Right lobe of liver (tissue), 6 donors: ENCODE results near the gene ZMIZ2. TPM values are rescaled to one million over a fixed set of nuclear protein-coding genes. Genes with fewer than 3 reads are reported as not detected.

Experiments
- ATAC-seq, 4 donors: fragments of 200-7000 bp; cut with Tn5 transposase; one replicate each; pipeline ENCODE4 v1.9.1; 2020; ENCODE audit warnings: mild to moderate bottlenecking in 4 of 4, moderate library complexity in 4 of 4
- DNase-seq, 3 donors: peaks; one replicate each; pipeline ENCODE4 v3.0.0-alpha.2; 2020
- H3K27ac ChIP-seq, 3 donors: fragments of 200-600 bp; one replicate each; pipeline ENCODE4 v1.8.0; 2022
- H3K27me3 ChIP-seq, 2 donors: fragments of 200-600 bp; one replicate each; pipeline ENCODE4 v1.8.0; 2022
- H3K36me3 ChIP-seq, 4 donors: fragments of 200-600 bp; sonication (generic) in 1 of 4; one replicate each; pipeline versions ENCODE4 v1.5.1 to v1.8.0; 2017 to 2022; ENCODE audit warnings: control low read depth in 1 of 4
- H3K4me1 ChIP-seq, 4 donors: fragments of 200-600 bp; sonication (generic) in 1 of 4; one replicate each; pipeline versions ENCODE4 v1.5.1 to v1.8.0; 2017 to 2022; ENCODE audit warnings: control low read depth in 1 of 4
- H3K4me3 ChIP-seq, 3 donors: fragments of 200-600 bp; one replicate each; pipeline ENCODE4 v1.8.0; 2022
- H3K9me3 ChIP-seq, 4 donors: fragments of 200-600 bp; sonication (generic) in 1 of 4; one replicate each; pipeline versions ENCODE4 v1.5.1 to v1.8.0; 2017 to 2022; ENCODE audit warnings: control low read depth in 1 of 4
- POLR2A ChIP-seq: fragments of 450-650 bp; IDR thresholded peaks from one replicate; pipeline ENCODE4 v1.6.1; 2017; ENCODE audit warnings: antibody characterized with exemption, mild to moderate bottlenecking
- WGBS: methylation state at CpG from one replicate; pipeline ENCODE4 v1.1.6; 2018; ENCODE audit warnings: low coverage, low lambda C conversion rate; ENCODE audit not compliant: insufficient coverage; ENCODE audit errors: missing lambda C conversion rate; 5-methylcytosine and 5-hydroxymethylcytosine counted together
- intact Hi-C, 2 donors: fragments of 100-400 bp; cut with DNase I; formaldehyde crosslinking; loops; one replicate each; pipeline versions ENCODE4 v1.11.2 to v1.14.1; 2022
- total RNA-seq, 6 experiments: library from RNA; depleted of rRNA in 2 of 6; stranded (reverse); fragments of >200 nt in 2 of 6; fragmentation: NEBNext Ultra II Directional in 3 of 6; extraction: Animal tissue kit (Norgen Biotek cat#: 25700) in 3 of 6; gene quantifications; one replicate each; pipeline versions ENCODE4 v1.1.0 to v1.2.4, GENCODE V29; 2016 to 2023
- TF ChIP-seq, protein P1 (sequence below), 4 donors: fragments of 200-600 bp in 3 of 4; fragments of 450-650 bp in 1 of 4; IDR thresholded peaks; one replicate each; pipeline versions ENCODE4 v1.5.1 to v1.8.0; 2016 to 2022; ENCODE audit warnings: antibody characterized with exemption in 4 of 4, mild to moderate bottlenecking in 2 of 4
- donor health status: DM: no; HTN: yes; CAD: no.
- donor health status: DM: no; HTN: no; CAD: no.
- donor health status: DM: no; HTN: no; CAD: no.
- donor health status: DM: no; HTN: yes; CAD: no.
- donor health status: DM: no; HTN: yes; CAD: no.

ZMIZ2 gene
- total RNA-seq, 6 experiments from 2014 or later: 8.6 to 36.3 (median 28.6) TPM

DNA sequence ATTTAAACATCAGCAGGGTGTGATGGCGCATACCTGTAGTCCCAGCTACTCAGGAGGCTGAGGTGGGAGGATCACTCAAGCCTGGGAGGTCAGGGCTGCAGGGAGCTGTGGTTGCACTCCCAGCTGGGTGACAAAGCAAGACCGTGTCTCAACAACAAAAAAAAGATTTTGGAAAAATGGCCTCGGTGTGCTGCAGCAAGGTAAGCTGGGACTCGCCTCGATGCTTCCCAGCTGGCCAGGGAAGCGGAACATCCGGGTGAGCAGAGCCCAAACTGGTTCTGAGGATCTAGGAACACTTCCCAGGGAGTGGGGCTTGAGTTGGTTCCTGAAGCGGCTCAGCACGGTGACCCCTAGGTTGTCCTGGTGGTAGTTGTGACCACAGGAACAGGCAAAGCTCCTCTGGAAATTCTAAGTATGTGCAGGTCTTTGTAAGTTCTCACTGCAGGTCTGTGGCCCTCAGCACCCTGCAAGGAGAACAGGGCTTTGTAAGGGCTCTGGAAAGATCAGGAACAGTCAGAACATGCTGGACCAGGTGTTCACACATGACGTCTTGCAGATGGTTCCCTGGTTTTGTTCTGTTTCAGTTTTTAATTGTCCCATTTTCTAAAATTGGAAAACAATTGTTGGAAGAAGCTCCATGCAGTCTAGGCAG lies 38.6 kb upstream of the ZMIZ2 start:
- Histone ChIP-seq H3K36me3 (peaks cover 0 to 21% (median under 1%) of the 10 kb centered on the region in 4 donors), H3K27ac (no peak overlapping the region), H3K4me1 (no peaks in the 10 kb centered on the region), H3K27me3 (no peaks in the 10 kb centered on the region), H3K9me3 (no peaks in the 10 kb centered on the region), H3K4me3 (no peak overlapping the region)
- ATAC-seq (no peak), DNase-seq (no peak)
- TF ChIP-seq, protein P1, sequence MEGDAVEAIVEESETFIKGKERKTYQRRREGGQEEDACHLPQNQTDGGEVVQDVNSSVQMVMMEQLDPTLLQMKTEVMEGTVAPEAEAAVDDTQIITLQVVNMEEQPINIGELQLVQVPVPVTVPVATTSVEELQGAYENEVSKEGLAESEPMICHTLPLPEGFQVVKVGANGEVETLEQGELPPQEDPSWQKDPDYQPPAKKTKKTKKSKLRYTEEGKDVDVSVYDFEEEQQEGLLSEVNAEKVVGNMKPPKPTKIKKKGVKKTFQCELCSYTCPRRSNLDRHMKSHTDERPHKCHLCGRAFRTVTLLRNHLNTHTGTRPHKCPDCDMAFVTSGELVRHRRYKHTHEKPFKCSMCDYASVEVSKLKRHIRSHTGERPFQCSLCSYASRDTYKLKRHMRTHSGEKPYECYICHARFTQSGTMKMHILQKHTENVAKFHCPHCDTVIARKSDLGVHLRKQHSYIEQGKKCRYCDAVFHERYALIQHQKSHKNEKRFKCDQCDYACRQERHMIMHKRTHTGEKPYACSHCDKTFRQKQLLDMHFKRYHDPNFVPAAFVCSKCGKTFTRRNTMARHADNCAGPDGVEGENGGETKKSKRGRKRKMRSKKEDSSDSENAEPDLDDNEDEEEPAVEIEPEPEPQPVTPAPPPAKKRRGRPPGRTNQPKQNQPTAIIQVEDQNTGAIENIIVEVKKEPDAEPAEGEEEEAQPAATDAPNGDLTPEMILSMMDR (IDR thresholded peaks at IDR 0.05): no peak
- TF ChIP-seq POLR2A: no peak
- WGBS: 88% methylated on average over 5 of the region's 10 CpGs
- intact Hi-C loops: no loop called here

DNA sequence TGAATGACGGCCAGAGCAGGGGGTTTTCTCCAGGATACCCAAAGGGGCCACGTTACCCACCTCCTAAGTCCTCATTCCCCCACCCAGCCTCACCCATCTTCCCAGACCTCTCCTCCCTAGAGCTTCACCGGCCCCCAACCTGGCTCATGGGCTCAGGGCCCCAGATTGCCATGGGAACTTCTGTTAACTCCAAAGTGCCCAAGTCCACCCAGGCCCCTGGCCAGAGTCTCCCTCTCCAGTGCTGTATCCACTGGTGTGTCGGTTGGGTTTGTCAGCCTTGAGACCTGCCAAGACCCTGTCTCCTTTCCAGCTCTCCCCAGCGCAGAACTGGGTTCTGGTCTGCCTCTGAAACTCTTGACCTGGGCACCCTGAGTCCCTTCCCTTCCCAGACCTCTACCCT lies 37.1 kb upstream of the ZMIZ2 start:
- H3K9me3 ChIP-seq: no peaks in the 10 kb centered on the region
- ATAC-seq: peak in 1 of 4 donors; percentile 9
- TF ChIP-seq, protein P1 (IDR thresholded peaks at IDR 0.05): no peak
- no peak for TF ChIP-seq POLR2A
- H3K36me3 ChIP-seq: peaks cover 0 to 21% (median under 1%) of the 10 kb centered on the region in 4 donors
- no peaks in the 10 kb centered on the region for H3K27me3 ChIP-seq
- H3K4me1 ChIP-seq: no peaks in the 10 kb centered on the region
- H3K27ac ChIP-seq: no peak overlapping the region
- intact Hi-C loops: no loop called here
- no peak for DNase-seq
- 49% methylated on average over 3 of the region's 5 CpGs for WGBS
- no peak overlapping the region for H3K4me3 ChIP-seq

DNA sequence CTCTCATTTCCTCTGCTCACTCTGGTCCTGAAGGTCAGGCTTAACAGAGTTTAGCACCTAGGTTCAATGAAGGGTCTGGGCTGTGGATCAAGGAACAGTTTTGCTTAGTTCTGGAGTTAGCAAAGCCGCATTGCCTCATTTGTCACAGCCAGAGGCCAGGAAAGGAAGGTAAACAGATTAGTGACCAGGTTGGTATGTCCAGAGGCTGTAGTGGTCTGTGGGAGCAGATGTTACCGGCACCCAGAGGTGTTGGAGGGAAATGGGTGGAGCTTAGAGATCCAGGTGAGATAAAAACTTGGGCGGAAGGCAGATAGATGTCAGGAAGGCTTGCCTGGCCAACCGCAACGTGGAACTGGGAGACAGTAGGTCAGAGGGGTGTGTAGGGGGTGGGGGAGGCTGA lies 36.6 kb upstream of the ZMIZ2 start:
- 16% methylated on average over 5 of the region's 5 CpGs for WGBS
- DNase-seq (no peak), ATAC-seq (peak in 3 of 4 donors; percentile 26 to 77 (median 28))
- Histone ChIP-seq H3K4me3 (no peak overlapping the region), H3K9me3 (no peaks in the 10 kb centered on the region), H3K27me3 (no peaks in the 10 kb centered on the region), H3K36me3 (peaks cover 0 to 21% (median under 1%) of the 10 kb centered on the region in 4 donors), H3K27ac (no peak overlapping the region), H3K4me1 (no peaks in the 10 kb centered on the region)
- TF ChIP-seq, protein P1 (IDR thresholded peaks at IDR 0.05): no peak
- TF ChIP-seq POLR2A: no peak
- intact Hi-C loops: no loop called here

DNA sequence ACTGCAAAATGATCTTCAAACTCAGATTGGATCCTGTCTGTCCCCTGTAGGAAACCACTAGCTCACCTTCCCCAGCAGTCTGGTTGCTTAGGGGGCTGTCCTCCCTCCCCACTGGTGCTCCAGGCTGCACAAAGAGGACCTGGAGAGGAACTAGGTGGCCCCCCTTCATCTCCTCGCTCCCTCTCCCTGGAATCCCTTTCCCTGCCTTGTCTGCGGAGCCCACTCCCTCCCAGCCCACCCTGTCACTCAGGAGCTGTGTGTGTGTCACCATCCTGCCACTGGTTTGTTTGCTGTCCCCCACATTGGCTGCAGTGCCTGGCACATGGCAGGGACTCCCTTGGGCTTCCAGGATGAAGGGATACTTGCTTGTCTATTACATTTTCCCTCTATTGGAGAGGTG lies 35.5 kb upstream of the ZMIZ2 start:
- no peak for TF ChIP-seq POLR2A
- TF ChIP-seq, protein P1 (IDR thresholded peaks at IDR 0.05): no peak
- Histone ChIP-seq H3K27me3 (no peaks in the 10 kb centered on the region), H3K36me3 (peaks cover 0 to 11% (median 0%) of the 10 kb centered on the region in 4 donors), H3K4me1 (no peaks in the 10 kb centered on the region), H3K9me3 (no peaks in the 10 kb centered on the region), H3K4me3 (no peak overlapping the region), H3K27ac (no peak overlapping the region)
- intact Hi-C loops: no loop called here
- 80% methylated on average over 1 of the region's 2 CpGs for WGBS
- DNase-seq (no peak), ATAC-seq (no peak)
